EH (cell line): Measurements from ENCODE around the gene DUOXA1.

Source experiments
- DNase-seq: peaks from one replicate; pipeline ENCODE4 v3.0.0-alpha.2; 2015; ENCODE audit warnings: low read depth

The DUOXA1 gene

GRCh38 chr15:45131510-45131909 lies 1.8 kb upstream of the DUOXA1 start:
- DNase-seq, result no peak

GRCh38 chr15:45130291-45131000 lies 767 bp upstream of the DUOXA1 start:
- DNase-seq, result no peak

GRCh38 chr15:45128971-45129639 lies 574 bp downstream of the DUOXA1 start:
- DNase-seq, result no peak

- peak; percentile 42 for DNase-seq
Measured at GRCh38 chr15:45126535-45127158, 3.0 kb downstream of the DUOXA1 start.

DNA sequence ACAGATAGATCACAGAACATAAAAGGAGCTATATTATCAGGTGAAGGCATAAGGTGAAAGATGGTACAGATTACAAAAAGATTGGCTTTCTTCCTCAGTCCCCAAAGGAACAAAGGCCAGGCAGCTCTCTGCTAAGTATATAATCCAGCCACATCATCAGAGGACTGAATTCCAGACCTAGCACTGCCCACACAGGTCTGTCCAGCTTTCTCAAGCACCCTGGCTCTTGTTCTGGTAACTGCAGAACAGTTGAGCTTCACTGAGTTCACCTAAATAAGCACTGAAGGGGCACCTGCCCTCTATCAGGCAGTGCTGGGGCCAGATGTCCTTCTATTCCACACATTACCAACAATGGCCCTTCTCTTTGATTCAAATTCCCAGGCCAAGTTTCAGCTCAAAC lies 6.3 kb downstream of the DUOXA1 start:
- DNase-seq, result no peak

GRCh38 chr15:45122719-45123118 lies 7.0 kb downstream of the DUOXA1 start:
- no peak for DNase-seq

DNA sequence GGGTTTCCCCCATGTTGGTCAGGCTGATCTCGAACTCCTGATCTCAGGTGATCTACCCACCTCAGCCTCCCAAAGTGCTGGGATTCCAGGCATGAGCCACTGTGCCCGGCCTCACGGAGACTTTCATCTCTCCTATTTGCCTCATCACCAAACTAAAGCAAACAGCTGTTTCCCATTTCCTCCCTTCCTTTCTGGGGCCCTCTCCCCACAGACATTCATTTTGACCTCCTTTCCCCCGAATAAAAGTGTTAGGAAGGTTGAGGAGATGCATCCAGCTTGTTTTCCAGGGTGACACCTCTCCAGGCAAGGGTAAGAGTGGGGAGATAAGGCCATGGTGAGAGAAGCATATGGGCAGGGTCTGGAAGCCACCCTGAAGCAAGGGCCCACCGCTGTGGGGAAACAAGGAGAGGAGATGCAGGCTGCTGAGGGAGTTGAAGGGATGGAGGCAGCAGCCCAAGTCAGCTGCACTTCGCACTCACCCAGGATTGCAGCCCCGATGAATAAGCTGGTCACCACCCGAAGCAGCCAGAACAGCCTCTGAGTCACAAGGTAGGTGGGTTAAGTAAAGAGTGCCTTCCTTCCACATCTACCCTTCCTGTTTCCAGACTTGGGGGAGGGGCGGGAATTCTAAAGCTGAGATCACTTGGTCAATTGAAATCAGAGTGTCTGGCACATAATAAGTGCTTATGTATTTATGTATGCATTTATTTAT lies 7.8 kb downstream of the DUOXA1 start:
- DNase-seq, result peak; percentile 86

DNA sequence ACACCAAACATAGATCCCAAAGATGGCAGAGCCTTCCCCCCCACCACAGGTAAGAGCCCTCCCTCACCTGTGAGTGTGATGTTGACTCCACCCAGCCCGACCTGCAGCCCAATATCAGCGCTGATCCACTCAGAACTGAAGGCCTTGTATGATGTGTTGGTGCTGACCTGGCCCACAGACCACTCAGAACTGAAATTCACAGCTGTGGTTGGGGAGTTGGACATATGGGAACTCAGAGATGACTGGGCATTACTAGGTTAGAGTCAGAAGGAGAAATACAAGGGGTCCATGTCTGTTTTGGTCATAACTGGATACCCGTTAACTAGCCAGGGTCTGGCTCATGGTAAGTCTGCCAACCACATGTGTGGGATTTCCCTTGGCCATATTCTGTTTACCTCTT lies 8.7 kb downstream of the DUOXA1 start:
- DNase-seq, result no peak

DNA sequence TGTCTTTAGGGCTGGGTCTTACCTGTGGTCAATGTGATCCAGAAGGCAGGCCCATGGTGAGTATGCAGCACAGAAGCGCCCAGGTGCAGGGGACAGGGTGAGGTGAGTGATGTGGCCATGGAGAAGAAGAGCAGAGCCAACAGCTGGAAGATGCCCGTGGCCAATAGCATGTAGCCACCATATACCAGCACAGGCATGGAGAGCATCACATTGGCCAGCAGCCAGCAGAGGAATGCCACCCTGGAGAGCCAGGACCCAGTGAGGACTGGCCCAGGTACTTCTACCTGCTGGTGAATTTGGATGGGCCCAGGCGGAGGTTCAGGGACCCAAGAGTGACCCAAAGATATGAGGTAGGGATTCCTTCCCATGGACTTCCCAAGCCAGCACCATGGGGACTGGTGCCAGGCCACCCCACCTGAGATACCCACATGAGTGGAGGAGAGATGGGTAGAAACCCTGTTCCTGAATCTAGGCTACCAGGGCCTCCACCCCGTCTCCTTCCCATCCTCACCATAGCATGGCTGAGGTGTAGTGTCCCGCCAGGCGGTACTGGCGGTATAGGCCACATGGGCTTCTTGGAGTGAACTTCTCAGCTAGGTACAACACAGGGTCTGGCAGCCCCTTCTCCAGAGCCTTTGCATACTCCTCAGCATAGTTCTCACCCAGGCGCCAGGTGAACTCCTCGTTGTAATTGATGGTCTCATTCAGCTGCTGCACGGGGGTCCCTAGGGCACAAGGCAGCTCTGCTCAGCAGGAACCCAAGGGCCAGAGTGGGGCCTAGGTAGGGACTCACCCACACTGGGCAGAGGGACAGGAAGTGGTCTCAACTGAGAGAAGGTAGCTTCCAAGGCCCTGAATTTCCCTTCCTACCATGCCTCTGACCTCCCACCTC lies 9.4 kb downstream of the DUOXA1 start:
- DNase-seq, result no peak

DNA sequence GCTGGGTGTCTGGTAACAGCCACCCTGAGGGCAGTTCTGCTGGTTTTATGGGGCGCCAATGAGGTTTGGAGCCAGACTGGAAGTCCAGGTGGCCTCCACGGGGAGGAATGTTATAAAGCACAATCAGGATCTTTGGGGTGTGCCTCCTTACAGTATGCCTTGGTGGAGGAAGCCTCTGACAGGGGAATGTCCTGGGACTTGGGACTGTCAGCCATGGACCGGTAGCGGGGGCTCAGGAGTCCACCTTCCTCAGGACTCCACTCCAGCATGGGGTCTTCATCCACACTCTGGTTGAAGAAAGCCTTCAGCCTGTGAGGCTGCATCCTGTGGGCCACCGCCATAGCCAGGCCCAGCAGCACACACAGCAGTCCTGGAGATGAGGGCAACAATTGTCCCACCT lies 10.7 kb downstream of the DUOXA1 start:
- DNase-seq, result no peak

- DNase-seq, result peak; percentile 87
Measured at GRCh38 chr15:45118131-45118588, 11.5 kb downstream of the DUOXA1 start.

DNA sequence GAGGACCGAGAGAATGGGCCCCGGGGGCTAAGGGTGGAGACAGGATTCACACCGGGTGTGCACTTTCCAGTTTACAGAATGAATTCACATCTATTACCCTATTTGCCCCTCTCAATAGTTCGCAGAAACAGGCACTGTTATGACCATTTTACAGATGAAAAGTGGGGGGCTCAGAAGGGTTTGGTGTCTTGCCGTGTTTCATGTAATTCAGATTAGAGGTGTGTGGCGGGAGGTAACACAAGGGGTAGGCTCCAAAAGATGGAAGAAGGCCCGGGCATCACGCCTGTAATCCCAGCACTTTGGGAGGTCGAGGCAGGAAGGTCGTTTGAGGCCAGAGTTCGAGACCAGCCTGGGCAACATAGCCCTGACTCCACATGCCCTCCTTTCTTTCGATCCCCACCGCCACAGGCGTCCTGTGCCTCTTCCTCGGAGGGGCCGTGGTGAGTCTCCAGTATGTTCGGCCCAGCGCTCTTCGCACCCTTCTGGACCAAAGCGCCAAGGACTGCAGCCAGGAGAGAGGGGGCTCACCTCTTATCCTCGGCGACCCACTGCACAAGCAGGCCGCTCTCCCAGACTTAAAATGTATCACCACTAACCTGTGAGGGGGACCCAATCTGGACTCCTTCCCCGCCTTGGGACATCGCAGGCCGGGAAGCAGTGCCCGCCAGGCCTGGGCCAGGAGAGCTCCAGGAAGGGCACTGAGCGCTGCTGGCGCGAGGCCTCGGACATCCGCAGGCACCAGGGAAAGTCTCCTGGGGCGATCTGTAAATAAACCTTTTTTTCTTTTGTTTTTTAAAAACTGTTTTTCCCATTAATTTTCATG lies 12.2 kb downstream of the DUOXA1 start:
- no peak for DNase-seq

- no peak for DNase-seq
Measured at GRCh38 chr15:45116482-45117307, 13.0 kb downstream of the DUOXA1 start.

DNA sequence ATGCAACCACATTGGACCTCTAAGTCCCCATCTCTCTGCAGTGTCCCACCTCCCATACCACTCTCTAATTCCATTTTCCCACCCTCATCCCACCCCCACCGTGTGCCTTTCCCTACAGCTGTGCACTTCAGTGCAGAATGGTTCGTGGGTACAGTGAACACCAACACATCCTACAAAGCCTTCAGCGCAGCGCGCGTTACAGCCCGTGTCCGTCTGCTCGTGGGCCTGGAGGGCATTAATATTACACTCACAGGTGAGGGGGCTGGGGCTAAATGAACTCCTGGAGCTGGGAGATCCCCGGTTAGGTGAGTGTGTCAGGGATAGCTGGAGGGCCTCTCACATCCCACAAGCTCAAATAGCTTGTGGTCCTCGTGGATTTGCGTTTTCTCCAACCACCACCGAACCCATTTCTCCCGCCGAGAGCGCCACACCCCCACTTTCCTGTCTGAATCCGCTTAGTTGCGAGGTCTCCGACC lies 13.6 kb downstream of the DUOXA1 start:
- DNase-seq, result no peak

DNA sequence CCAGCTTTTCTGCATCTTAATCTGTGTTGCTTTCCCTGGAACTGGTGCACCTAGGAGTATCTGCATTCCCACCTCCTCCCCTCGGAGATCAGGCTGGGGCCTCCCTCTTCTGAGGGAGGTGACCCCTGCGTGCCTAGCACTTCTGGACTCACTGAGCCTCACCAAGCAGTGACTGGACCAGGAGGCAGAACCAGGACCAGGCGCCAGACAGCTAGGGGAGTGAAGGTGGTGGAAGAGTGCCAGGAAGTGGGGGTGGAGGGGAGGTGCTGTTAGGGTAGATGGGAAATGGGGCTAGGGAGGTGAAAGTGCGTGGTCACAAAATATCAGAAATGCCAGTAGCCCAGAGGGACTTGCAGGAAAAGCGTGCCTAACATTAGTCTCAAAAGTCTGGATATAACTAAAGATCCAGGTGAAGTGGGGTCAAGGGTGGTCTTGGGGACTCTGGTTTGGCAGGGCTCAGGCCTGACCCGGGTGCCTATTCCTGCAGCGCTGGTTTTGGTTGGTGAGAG lies 14.3 kb downstream of the DUOXA1 start:
- no peak for DNase-seq

DNA sequence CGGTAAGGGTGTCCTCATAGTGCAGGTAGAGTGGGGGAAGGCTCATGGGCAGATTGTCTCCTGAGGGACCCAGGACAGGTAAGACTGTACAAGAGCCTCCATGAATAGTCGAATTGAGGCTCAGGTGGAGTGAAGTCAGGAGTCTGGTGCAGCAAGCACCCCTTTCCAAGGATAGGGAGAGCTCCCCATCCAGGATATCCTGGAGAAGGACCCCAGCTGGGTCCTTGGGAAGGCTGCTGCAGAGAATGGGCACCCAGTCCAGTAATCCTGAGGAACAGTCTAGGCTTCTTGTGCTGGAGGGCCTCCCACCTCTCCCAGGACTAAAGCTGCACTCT lies 15.0 kb downstream of the DUOXA1 start:
- DNase-seq, result no peak

DNA sequence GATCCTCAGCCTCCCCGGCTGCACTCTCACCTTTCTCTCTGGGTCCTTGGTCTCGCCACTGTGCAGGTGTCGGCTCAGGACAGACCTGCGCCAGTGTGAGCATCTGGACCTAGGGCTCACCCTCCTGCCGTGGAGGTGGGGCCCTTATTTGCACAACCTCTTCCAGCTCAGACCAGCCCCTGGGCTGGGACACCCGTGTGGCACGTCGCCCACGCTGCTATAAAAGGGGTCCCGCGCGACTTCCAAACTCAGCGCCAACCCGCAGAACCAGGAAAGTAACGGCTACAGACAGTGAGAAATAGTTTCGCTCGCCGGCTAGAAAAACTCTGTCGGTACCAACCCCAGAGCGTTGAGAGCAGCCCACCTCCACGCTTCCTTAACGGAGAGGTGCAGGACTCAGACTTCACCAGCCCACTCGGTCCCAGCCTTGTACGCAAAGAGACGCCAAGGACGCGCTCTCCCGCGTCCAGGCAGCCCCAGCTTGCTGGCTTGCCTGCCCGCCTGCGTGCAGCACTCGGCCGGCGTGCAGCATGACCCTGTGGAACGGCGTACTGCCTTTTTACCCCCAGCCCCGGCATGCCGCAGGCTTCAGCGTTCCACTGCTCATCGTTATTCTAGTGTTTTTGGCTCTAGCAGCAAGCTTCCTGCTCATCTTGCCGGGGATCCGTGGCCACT lies 15.5 kb downstream of the DUOXA1 start, which contains the start of the genes DUOX2 and DUOXA2:
Gene DUOX2 (minus strand): TSS at position 97 of the 675 bp plus-strand sequence. CDS start 761 bp downstream, outside the sequence.
Gene DUOXA2 (plus strand): TSS at position 251 of the 675 bp plus-strand sequence. CDS start 280 bp downstream, at position 531.
- DNase-seq, result no peak

- no peak for DNase-seq
Measured at GRCh38 chr15:45113380-45113990, 16.2 kb downstream of the DUOXA1 start.
